ENCODE measurements around the gene CDK10.
"Not testable (repeated sequence)": the region's sequence is repeated elsewhere in the genome, so short reads cannot be mapped to it uniquely, and the experiment has no call there.

The CDK10 gene

GRCh38 chr16:89688395-89688794 is 1.9 kb downstream of the CDK10 start:
- TF ChIP-seq CTCF (IDR thresholded peaks at IDR 0.05; ENCODE audit: extremely low read depth, missing control alignments) = no peak
- no peak for DNase-seq (ENCODE audit: low spot score)

GRCh38 chr16:89689142-89689541 is 2.7 kb downstream of the CDK10 start:
- no peak for TF ChIP-seq CTCF (IDR thresholded peaks at IDR 0.05; ENCODE audit: extremely low read depth, missing control alignments)
- no peak for DNase-seq (ENCODE audit: low spot score)

- not testable (repeated sequence) for DNase-seq (ENCODE audit: low spot score)
Observed at GRCh38 chr16:89689621-89690020, 3.1 kb downstream of the CDK10 start.

GRCh38 chr16:89690392-89690901 is 4.0 kb downstream of the CDK10 start:
- TF ChIP-seq CTCF (IDR thresholded peaks at IDR 0.05; ENCODE audit: extremely low read depth, missing control alignments) = no peak
- no peak for DNase-seq (ENCODE audit: low spot score)

GRCh38 chr16:89691231-89691985 is 4.9 kb downstream of the CDK10 start:
- no peak for TF ChIP-seq CTCF (IDR thresholded peaks at IDR 0.05; ENCODE audit: extremely low read depth, missing control alignments)
- DNase-seq (ENCODE audit: low spot score) = no peak

GRCh38 chr16:89691986-89692569 is 5.6 kb downstream of the CDK10 start:
- TF ChIP-seq CTCF (IDR thresholded peaks at IDR 0.05; ENCODE audit: extremely low read depth, missing control alignments) = no peak
- no peak for DNase-seq (ENCODE audit: low spot score)

GRCh38 chr16:89693289-89693731 is 6.8 kb downstream of the CDK10 start:
- no peak for TF ChIP-seq CTCF (IDR thresholded peaks at IDR 0.05; ENCODE audit: extremely low read depth, missing control alignments)
- DNase-seq (ENCODE audit: low spot score) = no peak
